OCI-LY1 (cell line): ENCODE measurements around the gene RTL9.

ENCODE experiments used
- CTCF ChIP-seq: fragments of 200-600 bp; sonication (generic), shearing (Covaris generic); IDR thresholded peaks from 2 replicates; pipeline ENCODE4 v1.5.1; 2017; ENCODE audit warnings: mild to moderate bottlenecking, antibody characterized with exemption, low read length, moderate library complexity, mixed read lengths
- EZH2 ChIP-seq: fragments of 200-600 bp; sonication (generic), shearing (Covaris generic); IDR thresholded peaks from 2 replicates; pipeline ENCODE4 v1.8.0; 2017; ENCODE audit warnings: borderline replicate concordance, mixed run types, mild to moderate bottlenecking, antibody characterized with exemption, low read length, moderate library complexity, mixed read lengths

DNA sequence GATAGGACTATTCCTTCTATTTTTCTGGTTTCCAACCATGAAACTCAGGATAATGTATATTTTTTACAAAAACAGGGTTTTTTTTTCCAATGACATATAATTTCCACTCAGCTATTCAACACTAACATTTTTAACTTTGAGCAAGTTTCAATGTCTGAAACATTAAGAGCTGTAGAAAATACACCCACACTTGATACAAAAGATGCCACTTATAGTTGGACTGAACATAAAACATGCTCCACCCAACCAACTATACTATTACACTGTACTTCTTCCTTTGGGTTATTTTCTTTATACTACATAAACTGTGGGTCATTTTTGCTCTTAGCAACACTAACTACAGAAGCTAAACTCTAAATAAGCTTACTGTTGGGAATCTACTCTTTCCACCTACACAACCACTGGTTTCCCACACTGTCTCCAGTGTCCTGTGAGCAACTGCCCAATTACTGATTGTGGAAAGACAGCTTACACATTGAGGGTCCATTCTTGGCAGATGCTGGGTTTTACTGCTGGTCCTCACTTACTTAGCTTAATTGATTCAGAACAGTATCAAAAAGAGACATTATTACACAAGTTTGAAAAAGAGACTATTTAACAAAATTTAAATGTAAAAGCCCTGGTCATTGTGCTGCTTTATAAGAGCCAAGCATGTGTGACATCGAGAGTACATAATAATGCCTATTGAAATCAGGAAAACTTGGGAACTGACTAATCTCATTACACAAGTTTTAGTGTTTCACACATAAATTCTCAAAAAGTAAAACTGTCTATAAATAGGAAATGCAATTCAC is 47.0 kb upstream of the RTL9 start:
- TF ChIP-seq CTCF (no peak), EZH2 (no peak)
